Hematopoietic multipotent progenitor cell (in vitro differentiated cells): Measurements from ENCODE around the gene GPR37L1. TPM values are rescaled to one million over a fixed set of nuclear protein-coding genes. Genes with fewer than 3 reads are reported as not detected.
A peak's percentile ranks its signal among the peaks of the same experiment; 100 is the strongest.

Experiments
- DNase-seq, 3 donors: peaks; one replicate each; pipeline ENCODE4 v3.0.0-alpha.2; 2011 to 2015; ENCODE audit warnings: low read depth in 2 of 3, low spot score in 2 of 3
- total RNA-seq: library from RNA; depleted of rRNA; stranded (reverse); fragments of >200 nt; gene quantifications from one replicate; pipeline ENCODE4 v1.2.3, GENCODE V29; 2012

GPR37L1 gene
- total RNA-seq, result under 0.01 TPM

- no peak for DNase-seq
Measured at GRCh38 chr1:202122639-202123335, at the start of gene GPR37L1. Gene GPR37L1, plus strand, starts transcription at chr1:202122917. Its CDS starts 47 bp downstream, at chr1:202122964.

DNA sequence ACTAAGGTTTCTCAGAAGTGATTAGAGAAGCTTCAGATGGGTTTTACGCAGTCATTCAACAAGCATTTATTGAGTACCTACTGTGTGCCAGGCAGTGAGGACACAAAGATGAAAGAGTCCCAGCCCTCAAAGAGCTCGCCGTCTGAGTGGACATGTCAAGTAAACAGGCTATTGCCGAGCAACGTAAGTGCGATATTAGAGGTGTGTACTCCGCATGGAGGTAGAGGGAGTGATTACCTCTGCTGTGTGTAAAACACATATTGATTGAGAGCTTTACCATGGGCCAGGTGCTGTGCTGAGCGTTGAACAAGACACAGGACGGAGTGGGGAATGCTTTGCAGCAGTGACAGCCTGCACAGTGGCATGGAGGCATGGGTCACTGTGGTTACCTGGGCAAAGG, 49.5 kb upstream of the GPR37L1 start:
- DNase-seq, result no peak

DNA sequence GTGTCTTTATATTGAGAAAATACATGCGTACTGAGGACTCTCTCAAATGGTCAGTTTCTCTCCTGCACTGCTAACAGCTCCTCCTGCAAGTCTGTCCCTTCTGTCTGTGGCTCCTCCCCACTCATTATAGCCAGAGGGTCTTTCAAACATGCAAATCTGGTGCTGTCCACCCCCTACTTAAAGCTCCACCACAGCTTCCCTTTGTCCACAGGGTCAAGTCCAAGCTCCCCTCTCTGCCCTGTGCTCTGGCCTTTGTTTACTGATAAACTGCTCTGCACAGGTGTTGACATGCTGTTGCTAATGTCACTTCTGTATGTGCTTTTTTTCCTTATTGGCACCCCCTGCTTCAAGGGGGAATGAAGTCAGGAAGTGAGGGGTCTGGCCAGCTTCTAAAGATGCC, 47.7 kb upstream of the GPR37L1 start:
- no peak for DNase-seq

DNA sequence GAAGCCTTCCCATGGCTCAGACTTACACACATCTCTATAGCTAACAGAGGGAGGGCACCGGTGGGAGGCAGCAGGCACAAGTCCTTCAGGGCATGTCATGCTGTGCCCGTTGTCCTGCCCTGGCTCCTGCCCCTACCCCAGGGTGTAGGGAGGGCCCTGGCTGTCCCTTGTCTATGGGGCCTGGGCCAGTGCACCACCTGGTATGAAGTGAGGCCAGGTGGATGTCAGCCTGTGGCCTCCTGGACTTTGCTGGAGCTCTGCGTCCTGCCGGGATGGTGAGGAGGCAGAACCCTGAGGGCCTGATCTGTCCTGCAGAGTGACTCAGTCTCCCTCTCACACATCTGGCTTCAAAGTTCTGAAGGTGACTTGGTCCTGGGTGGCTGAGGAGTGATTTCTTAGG, 47.3 kb upstream of the GPR37L1 start:
- DNase-seq, result no peak

DNA sequence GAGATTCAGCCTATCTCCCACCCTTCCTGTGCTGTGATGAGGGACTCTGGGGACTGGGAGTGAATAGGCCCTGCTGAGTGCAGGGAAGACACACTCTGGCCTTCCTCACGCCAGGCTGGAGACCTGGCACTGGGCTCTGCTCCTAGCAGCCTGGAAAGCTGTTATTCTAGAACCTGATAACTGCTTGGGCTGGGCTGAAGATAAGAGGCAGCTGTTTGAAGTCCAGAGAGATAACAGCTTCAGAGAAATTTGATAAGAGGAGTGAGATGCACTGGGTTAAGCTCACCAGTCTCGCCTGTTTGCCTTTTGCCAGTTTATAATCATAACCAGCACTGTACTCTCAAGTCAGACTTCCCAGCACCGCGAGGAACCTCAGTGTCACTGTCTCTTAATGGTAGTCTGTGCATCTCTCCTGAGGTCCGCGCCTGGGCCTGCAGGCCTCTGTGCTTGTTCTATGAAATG, 46.6 kb upstream of the GPR37L1 start:
- peak in 2 of 3 donors; percentile 28 for DNase-seq

DNA sequence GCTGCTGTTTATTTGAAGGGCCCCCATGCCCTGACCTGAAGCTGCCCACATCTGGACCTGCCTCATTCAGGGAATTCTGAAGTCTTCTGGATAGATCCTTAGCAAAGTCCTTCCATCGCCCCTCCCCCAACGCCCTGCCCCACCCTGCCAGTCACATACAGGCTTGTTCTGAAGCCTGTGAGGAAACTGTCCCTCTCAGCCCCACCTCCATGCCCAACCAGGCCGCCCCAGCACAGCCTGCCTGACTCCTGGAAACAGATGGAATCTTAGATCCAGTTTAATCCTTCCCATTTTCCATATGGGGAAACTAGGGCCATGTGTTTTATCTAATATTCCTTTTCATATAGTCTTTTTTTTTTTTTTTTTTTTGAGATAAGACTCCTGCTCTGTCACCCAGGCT, 44.5 kb upstream of the GPR37L1 start:
- DNase-seq, result no peak

DNA sequence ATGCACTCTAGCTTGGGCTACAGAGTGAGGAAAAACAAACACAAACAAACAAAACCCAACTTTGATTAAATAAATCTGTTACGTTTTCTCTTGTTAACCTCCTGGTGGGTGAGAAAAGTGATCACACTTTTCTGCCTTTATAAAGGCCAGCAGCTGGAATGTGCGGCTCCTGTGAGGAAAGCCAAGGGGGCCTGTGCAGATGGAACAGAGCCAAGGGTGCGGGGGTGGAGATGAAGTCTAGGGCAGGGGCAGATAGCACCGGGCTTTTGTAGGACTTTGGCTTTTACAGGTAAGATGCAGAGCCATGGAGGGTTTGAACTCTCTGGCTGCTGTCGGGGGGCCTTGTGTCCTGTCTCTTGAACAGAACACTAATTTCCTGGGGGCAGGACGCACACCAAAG, 40.7 kb upstream of the GPR37L1 start:
- DNase-seq, result no peak

DNA sequence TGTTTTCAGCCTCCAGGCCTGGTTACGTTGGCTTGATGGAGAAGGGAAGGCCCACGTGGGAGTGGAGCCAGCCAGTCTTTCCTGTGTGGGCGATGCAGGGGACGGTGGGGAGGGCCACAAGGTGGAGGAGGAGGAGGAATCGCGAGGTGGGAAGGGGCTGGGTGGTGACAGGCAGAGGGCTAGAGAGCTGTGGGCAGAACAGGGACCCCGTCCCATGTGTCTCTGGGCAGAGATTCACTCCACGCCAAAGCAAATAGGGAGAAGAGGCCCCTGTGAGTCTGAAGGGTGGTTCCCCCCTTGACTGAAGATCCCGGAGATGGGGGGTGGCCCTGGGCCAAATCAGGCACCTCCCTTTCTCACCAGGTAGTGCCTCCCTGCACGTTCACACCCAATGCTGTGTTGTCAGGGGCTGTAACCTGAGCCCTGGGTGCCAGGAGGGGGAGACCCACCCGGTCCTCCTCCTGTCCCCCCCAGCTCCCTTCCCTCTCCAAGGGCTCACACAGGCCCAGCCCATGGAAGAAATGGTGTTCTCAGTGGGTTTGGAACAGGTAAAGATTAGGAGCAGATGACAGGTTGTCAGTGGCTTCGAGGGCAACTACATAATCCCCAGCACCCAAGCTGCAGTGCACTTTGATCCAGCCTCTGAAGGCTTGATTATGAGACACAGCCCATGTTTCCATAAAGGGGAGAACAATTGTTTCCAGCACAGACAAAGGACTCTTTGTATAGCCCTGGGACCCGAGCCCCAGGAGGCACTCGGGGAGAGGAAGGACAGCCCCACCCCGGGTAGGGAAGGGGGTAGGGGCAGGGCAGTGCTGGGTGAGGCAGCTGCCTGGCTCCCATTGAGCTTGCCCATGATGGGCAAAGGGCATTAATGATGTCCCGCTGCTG, 37.7 kb upstream of the GPR37L1 start:
- no peak for DNase-seq

GRCh38 chr1:202085682-202086373, 36.9 kb upstream of the GPR37L1 start:
- no peak for DNase-seq

GRCh38 chr1:202086579-202087350, 36.0 kb upstream of the GPR37L1 start:
- DNase-seq, result no peak

DNA sequence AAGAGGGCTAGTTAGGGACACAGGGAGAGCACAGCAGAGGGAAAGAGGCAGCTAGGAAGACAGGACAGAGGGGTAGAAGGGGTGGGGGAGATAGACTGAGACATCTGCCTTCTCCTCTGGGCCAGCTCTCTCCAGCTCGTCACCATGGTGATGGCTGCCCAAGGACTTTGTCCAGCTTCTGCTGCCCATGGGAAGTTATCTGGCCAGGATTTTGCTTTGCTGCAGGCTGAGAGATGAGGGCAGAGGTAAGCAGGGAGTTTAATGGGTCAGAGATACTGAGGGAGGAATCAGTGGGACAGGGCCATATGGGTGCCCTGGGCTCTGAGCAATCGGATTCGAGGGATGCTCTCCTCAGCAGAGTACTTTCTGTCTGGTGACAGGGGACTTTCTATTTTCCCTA, 34.5 kb upstream of the GPR37L1 start:
- no peak for DNase-seq

GRCh38 chr1:202090994-202091393, 31.7 kb upstream of the GPR37L1 start:
- no peak for DNase-seq

- no peak for DNase-seq
Measured at GRCh38 chr1:202093858-202094257, 28.9 kb upstream of the GPR37L1 start.

GRCh38 chr1:202101184-202101583, 21.5 kb upstream of the GPR37L1 start:
- DNase-seq, result no peak

- DNase-seq, result no peak
Measured at GRCh38 chr1:202104073-202104472, 18.6 kb upstream of the GPR37L1 start.

- no peak for DNase-seq
Measured at GRCh38 chr1:202105571-202106339, 17.0 kb upstream of the GPR37L1 start.

GRCh38 chr1:202106340-202107254, 16.1 kb upstream of the GPR37L1 start:
- no peak for DNase-seq

DNA sequence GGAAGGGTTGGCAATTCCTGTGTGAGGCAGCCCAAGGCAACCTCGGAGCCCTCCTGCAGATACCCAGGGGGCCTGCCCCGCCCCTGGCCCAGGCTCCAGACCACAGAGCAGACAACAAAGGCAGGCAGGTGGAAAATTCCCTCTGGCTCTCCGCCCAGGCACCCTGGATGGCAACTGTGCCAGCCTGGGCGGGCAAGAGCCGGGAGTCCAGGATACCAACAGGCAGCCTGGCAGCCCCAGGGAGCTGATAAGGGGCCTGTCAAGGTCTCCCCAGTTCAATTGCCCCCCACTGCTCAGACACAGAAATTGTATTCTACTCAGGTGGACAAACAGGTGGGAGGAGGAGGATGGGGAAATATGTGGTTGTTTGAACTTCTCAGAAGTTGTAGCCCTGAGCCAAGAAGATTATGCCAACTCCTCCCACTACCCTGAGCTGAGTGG, 15.4 kb upstream of the GPR37L1 start:
- no peak for DNase-seq
